Gastrocnemius medialis (tissue), 4 donors: Measurements from ENCODE around the gene FCGR1A.
"Not testable (repeated sequence)": the region's sequence is repeated elsewhere in the genome, so short reads cannot be mapped to it uniquely, and the experiment has no call there.

Experiments
- CTCF ChIP-seq, 5 experiments: fragments of 450-650 bp in 3 of 5; fragments of 200-600 bp in 2 of 5; sonication (generic) in 2 of 5; IDR thresholded peaks in 4 of 5; conservative IDR thresholded peaks in 1 of 5; 1 replicate in 4 of 5; 2 replicates in 1 of 5; pipeline ENCODE4 v1.5.1; 2016 to 2019; ENCODE audit warnings: antibody characterized with exemption in 5 of 5, mild to moderate bottlenecking in 3 of 5, moderate library complexity in 3 of 5
- POLR2A ChIP-seq, 2 donors: fragments of 450-650 bp; IDR thresholded peaks; one replicate each; pipeline ENCODE4 v1.6.1; 2017; ENCODE audit warnings: antibody characterized with exemption in 2 of 2, mild to moderate bottlenecking in 2 of 2, moderate library complexity in 2 of 2

- TF ChIP-seq CTCF (IDR thresholded peaks at IDR 0.05 in 4 of 5, conservative IDR thresholded peaks at IDR 0.05 in 1 of 5); POLR2A (IDR thresholded peaks at IDR 0.05): not testable (repeated sequence)
Observed at GRCh38 chr1:149741914-149742313, 40.6 kb upstream of the FCGR1A start.
